Stomach (tissue), 9 donors: ENCODE results near the gene GGT6. TPM values are rescaled to one million over a fixed set of nuclear protein-coding genes. Genes with fewer than 3 reads are reported as not detected.

Experiments used
- DNase-seq, 2 donors: peaks; one replicate each; pipeline versions ENCODE4 v3.0.0 to v3.0.0-alpha.2; 2013 to 2019
- H3K27ac ChIP-seq, 5 donors: fragments of 200-600 bp in 4 of 5; sonication (generic) in 4 of 5; one replicate each; pipeline ENCODE4 v1.5.1; 2013 to 2019; ENCODE audit warnings: mild to moderate bottlenecking in 1 of 5, moderate library complexity in 1 of 5
- H3K27me3 ChIP-seq, 3 donors: fragments of 200-600 bp; sonication (generic); one replicate each; pipeline ENCODE4 v1.5.1; 2017 to 2019; ENCODE audit warnings: mixed run types in 1 of 3
- H3K36me3 ChIP-seq, 4 donors: fragments of 200-600 bp; sonication (generic); 1 replicate in 3 of 4; 2 replicates in 1 of 4; pipeline ENCODE4 v1.5.1; 2016 to 2019
- H3K4me1 ChIP-seq, 4 donors: fragments of 200-600 bp; sonication (generic); one replicate each; pipeline ENCODE4 v1.5.1; 2016 to 2019
- H3K4me3 ChIP-seq, 4 donors: fragments of 200-600 bp; sonication (generic) in 3 of 4; one replicate each; pipeline ENCODE4 v1.5.1; 2016 to 2019; ENCODE audit warnings: mild to moderate bottlenecking in 1 of 4
- H3K9me3 ChIP-seq, 4 donors: fragments of 200-600 bp; sonication (generic); one replicate each; pipeline ENCODE4 v1.5.1; 2016 to 2019
- EP300 ChIP-seq: sonication (generic); formaldehyde crosslinking; IDR thresholded peaks from one replicate; pipeline ENCODE4 v1.6.1; 2017; ENCODE audit warnings: antibody characterized with exemption
- POLR2A ChIP-seq, 4 donors: fragments of 450-650 bp; IDR thresholded peaks; one replicate each; pipeline ENCODE4 v1.6.1; 2016; ENCODE audit warnings: antibody characterized with exemption in 4 of 4, control low read depth in 2 of 4, mild to moderate bottlenecking in 1 of 4, moderate library complexity in 1 of 4
- POLR2AphosphoS5 ChIP-seq, 3 donors: sonication (generic); formaldehyde crosslinking; IDR thresholded peaks; one replicate each; pipeline ENCODE4 v1.6.1; 2016; ENCODE audit warnings: antibody characterized with exemption in 3 of 3
- WGBS, 5 donors: extraction: QIAGEN DNeasy Blood & Tissue Kit in 3 of 5; methylation state at CpG; one replicate each; pipeline versions ENCODE4 v1.1.5 to v1.1.7; 2013 to 2018; 5-methylcytosine and 5-hydroxymethylcytosine counted together
- intact Hi-C: fragments of 100-400 bp; cut with DNase I; formaldehyde crosslinking; loops from one replicate; pipeline ENCODE4 v1.15.1; 2023; ENCODE audit warnings: low total_unique reads
- polyA plus RNA-seq, 3 donors: library from polyadenylated mRNA; stranded (reverse); fragments of 200-250 nt; gene quantifications; one replicate each; pipeline ENCODE4 v1.2.3, GENCODE V29; 2013
- total RNA-seq, 5 donors: library from RNA; depleted of rRNA; stranded (reverse); fragments of >200 nt; gene quantifications; one replicate each; pipeline versions ENCODE4 v1.1.0 to v1.2.3, GENCODE V29; 2014 to 2016
- TF ChIP-seq, protein P1 (sequence below), 7 experiments: fragments of 450-650 bp in 4 of 7; fragments of 200-600 bp in 3 of 7; sonication (generic) in 3 of 7; IDR thresholded peaks; one replicate each; pipeline ENCODE4 v1.5.1; 2016 to 2019; ENCODE audit warnings: antibody characterized with exemption in 7 of 7, control low read depth in 2 of 7, mild to moderate bottlenecking in 1 of 7
- donor health status: healthy with polysubstance abuse.
- donor health status: Bipolar disorder and iron deficiency.
- donor health status: healthy.

Gene GGT6
- total and polyA plus RNA-seq, 8 donors: 4.4 to 147 (median 15.2) TPM

DNA sequence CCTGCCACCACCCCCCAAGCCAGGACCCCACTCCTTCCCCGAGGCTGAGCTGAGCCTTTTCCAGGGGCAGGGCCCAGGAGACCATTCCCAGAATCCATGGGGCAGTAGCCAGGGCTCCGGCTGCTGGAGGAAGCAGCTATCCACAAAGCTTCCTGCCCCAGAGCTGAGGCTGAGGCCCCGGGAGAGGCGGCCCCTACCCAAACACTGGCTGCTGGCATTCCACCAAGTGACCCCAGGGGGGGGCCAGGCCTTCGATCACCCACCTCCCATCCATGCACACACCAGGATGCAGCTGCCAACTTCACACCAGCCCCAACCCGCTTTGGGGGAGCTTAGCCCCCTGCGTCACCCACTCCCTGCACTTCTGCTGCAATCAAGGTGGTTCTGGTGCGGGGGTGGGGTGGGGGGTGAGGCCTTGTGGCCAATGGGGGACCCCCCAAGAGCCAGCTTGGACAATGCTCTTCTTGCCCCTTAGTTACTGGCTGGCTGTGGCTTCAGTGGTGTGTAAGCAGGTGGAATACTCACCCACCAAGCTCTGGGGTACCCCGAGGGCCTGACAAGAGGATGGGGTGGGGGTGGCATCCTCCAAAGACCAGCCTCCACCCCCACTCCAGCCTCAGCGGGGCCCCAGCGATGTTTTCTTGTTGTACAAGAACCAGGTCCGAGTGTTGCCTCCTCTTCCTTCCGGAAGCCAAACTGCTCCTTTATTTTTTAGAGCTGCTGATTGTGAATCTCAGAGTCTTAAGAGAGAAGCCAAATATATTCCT, 22.0 kb downstream of the GGT6 start:
- peaks cover 33 to 68% (median 60%) of the 10 kb centered on the region in 4 donors for H3K36me3 ChIP-seq
- H3K9me3 ChIP-seq: no peaks in the 10 kb centered on the region
- H3K4me3 ChIP-seq: no peak overlapping the region
- intact Hi-C loops: no loop called here
- no peak for TF ChIP-seq POLR2A (IDR thresholded peaks at IDR 0.05)
- no peak for TF ChIP-seq POLR2AphosphoS5 (IDR thresholded peaks at IDR 0.05)
- TF ChIP-seq, protein P1, sequence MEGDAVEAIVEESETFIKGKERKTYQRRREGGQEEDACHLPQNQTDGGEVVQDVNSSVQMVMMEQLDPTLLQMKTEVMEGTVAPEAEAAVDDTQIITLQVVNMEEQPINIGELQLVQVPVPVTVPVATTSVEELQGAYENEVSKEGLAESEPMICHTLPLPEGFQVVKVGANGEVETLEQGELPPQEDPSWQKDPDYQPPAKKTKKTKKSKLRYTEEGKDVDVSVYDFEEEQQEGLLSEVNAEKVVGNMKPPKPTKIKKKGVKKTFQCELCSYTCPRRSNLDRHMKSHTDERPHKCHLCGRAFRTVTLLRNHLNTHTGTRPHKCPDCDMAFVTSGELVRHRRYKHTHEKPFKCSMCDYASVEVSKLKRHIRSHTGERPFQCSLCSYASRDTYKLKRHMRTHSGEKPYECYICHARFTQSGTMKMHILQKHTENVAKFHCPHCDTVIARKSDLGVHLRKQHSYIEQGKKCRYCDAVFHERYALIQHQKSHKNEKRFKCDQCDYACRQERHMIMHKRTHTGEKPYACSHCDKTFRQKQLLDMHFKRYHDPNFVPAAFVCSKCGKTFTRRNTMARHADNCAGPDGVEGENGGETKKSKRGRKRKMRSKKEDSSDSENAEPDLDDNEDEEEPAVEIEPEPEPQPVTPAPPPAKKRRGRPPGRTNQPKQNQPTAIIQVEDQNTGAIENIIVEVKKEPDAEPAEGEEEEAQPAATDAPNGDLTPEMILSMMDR (IDR thresholded peaks at IDR 0.05): no peak
- no peak for TF ChIP-seq EP300
- H3K27ac ChIP-seq: peak overlapping the region; percentile 25 to 77 (median 65)
- WGBS, 5 donors: 67 to 82% (median 78%) methylated on average over 11 to 13 of the region's 13 CpGs
- peaks cover 45 to 78% (median 70%) of the 10 kb centered on the region in 4 donors for H3K4me1 ChIP-seq
- no peak for DNase-seq
- peaks cover 0 to 9% (median 0%) of the 10 kb centered on the region in 3 donors for H3K27me3 ChIP-seq

- Histone ChIP-seq H3K27ac (peak overlapping the region; percentile 25 to 77 (median 65)), H3K9me3 (no peaks in the 10 kb centered on the region), H3K4me3 (no peak overlapping the region), H3K36me3 (peaks cover 29 to 67% (median 56%) of the 10 kb centered on the region in 4 donors), H3K4me1 (peaks cover 47 to 86% (median 75%) of the 10 kb centered on the region in 4 donors), H3K27me3 (peaks cover 0 to 9% (median 0%) of the 10 kb centered on the region in 3 donors)
- intact Hi-C loops: no loop called here
- TF ChIP-seq EP300: no peak
- TF ChIP-seq, protein P1 (IDR thresholded peaks at IDR 0.05): no peak
- no peak for TF ChIP-seq POLR2AphosphoS5 (IDR thresholded peaks at IDR 0.05)
- no peak for TF ChIP-seq POLR2A (IDR thresholded peaks at IDR 0.05)
- WGBS, 5 donors: 61 to 76% (median 65%) methylated on average over 12 to 19 of the region's 19 CpGs
- DNase-seq: no peak
Measured at GRCh38 chr17:4537451-4538235, 22.7 kb downstream of the GGT6 start.

GRCh38 chr17:4536742-4537411, 23.5 kb downstream of the GGT6 start:
- no peaks in the 10 kb centered on the region for H3K9me3 ChIP-seq
- TF ChIP-seq POLR2A (IDR thresholded peaks at IDR 0.05): no peak
- TF ChIP-seq, protein P1 (IDR thresholded peaks at IDR 0.05): no peak
- no peak for TF ChIP-seq EP300
- TF ChIP-seq POLR2AphosphoS5 (IDR thresholded peaks at IDR 0.05): no peak
- intact Hi-C loops: no loop called here
- peaks cover 47 to 86% (median 75%) of the 10 kb centered on the region in 4 donors for H3K4me1 ChIP-seq
- peaks cover 0 to 9% (median 0%) of the 10 kb centered on the region in 3 donors for H3K27me3 ChIP-seq
- DNase-seq: no peak
- H3K4me3 ChIP-seq: no peak overlapping the region
- peak overlapping the region; percentile 3 to 77 (median 65) for H3K27ac ChIP-seq
- 42 to 68% (median 63%) methylated on average over 15 to 18 of the region's 18 CpGs for WGBS, 5 donors
- peaks cover 22 to 67% (median 51%) of the 10 kb centered on the region in 4 donors for H3K36me3 ChIP-seq

DNA sequence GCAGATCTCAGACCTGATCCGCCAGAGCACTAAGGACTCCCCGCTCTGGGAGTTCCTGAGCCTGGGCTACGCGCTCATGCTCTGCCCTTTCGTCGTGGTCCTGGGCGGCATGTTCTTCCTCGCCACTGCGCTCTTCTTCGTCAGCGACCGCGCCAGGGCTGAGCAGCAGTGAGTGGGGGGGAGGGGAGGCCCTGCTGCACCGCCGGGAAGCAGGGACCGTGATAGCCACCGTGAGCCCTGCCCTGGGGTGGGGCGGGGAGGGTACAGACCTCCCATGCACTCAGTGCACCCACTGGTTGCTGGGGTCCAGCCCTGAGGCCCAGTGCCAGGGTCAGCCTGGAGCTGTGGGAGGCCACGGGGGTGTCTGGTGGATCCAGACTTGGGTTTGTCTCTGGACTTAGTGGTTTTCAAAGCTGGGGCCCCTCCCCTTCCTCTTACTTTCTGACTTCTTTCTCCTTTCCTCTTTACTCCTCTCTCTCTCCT, 24.1 kb downstream of the GGT6 start:
- Histone ChIP-seq H3K27me3 (peaks cover 0 to 9% (median 0%) of the 10 kb centered on the region in 3 donors), H3K9me3 (no peaks in the 10 kb centered on the region), H3K4me3 (peak overlapping the region in 1 of 4 donors; percentile 13), H3K27ac (peak overlapping the region in 4 of 5 donors; percentile 58 to 77 (median 68)), H3K36me3 (peaks cover 19 to 63% (median 46%) of the 10 kb centered on the region in 4 donors), H3K4me1 (peaks cover 41 to 86% (median 70%) of the 10 kb centered on the region in 4 donors)
- TF ChIP-seq POLR2AphosphoS5 (IDR thresholded peaks at IDR 0.05): no peak
- TF ChIP-seq, protein P1 (IDR thresholded peaks at IDR 0.05): no peak
- no peak for TF ChIP-seq EP300
- TF ChIP-seq POLR2A (IDR thresholded peaks at IDR 0.05): no peak
- DNase-seq: no peak
- 55 to 72% (median 65%) methylated on average over 3 to 19 of the region's 19 CpGs for WGBS, 5 donors
- intact Hi-C loops: no loop called here
